SK-N-SH treated with all-trans-retinoic acid at 6 μM for 48 hours (cell line): Measurements from ENCODE around the gene PPM1B.

Experiments
- ARNTL ChIP-seq: fragments of 450-650 bp; formaldehyde crosslinking; IDR thresholded peaks from 2 replicates; pipeline ENCODE4 v1.5.0; 2020; ENCODE audit warnings: low read depth, mild to moderate bottlenecking, moderate library complexity, borderline replicate concordance
- BACH2 ChIP-seq: fragments of 250-450 bp; sonication (Bioruptor Pico); IDR thresholded peaks from 2 replicates; pipeline ENCODE4 v1.9.0; 2021; ENCODE audit warnings: mild to moderate bottlenecking, borderline replicate concordance
- GLIS3 ChIP-seq: fragments of 250-450 bp; sonication (Bioruptor Pico); IDR thresholded peaks from 2 replicates; pipeline ENCODE4 v1.5.0; 2020; ENCODE audit warnings: mild to moderate bottlenecking, moderate library complexity
- PPARA ChIP-seq: fragments of 250-450 bp; sonication (Bioruptor Pico); IDR thresholded peaks from 2 replicates; pipeline ENCODE4 v1.5.0; 2020; ENCODE audit warnings: mild to moderate bottlenecking, borderline replicate concordance
- RARB ChIP-seq: fragments of 250-450 bp; sonication (Bioruptor Pico); IDR thresholded peaks from 2 replicates; pipeline ENCODE4 v1.8.0; 2021; ENCODE audit warnings: mild to moderate bottlenecking, moderate library complexity
- TOX ChIP-seq: fragments of 250-450 bp; sonication (Bioruptor Pico); IDR thresholded peaks from 2 replicates; pipeline ENCODE4 v1.8.0; 2021; ENCODE audit warnings: mild to moderate bottlenecking, moderate library complexity, borderline replicate concordance
- ZFP30 ChIP-seq: fragments of 450-650 bp; formaldehyde crosslinking; IDR thresholded peaks from 2 replicates; pipeline ENCODE4 v1.5.0; 2022; ENCODE audit warnings: mild to moderate bottlenecking, moderate library complexity
- ZNF8 ChIP-seq: fragments of 450-650 bp; formaldehyde crosslinking; IDR thresholded peaks from 2 replicates; pipeline ENCODE4 v1.5.0; 2020; ENCODE audit warnings: mild to moderate bottlenecking, moderate library complexity
- TF ChIP-seq, protein P1 (sequence below): fragments of 250-450 bp; sonication (Bioruptor Pico); IDR thresholded peaks from 2 replicates; pipeline ENCODE4 v1.5.0; 2020; ENCODE audit warnings: mild to moderate bottlenecking, moderate library complexity
- TF ChIP-seq, protein P2 (sequence below): fragments of 250-450 bp; sonication (Bioruptor Pico); IDR thresholded peaks from 2 replicates; pipeline ENCODE4 v1.8.0; 2020; ENCODE audit warnings: mild to moderate bottlenecking, moderate library complexity, borderline replicate concordance
- TF ChIP-seq, protein P3 (sequence below): fragments of 250-450 bp; sonication (Bioruptor Pico); IDR thresholded peaks from 2 replicates; pipeline ENCODE4 v1.5.1; 2021; ENCODE audit warnings: mild to moderate bottlenecking, moderate library complexity

DNA sequence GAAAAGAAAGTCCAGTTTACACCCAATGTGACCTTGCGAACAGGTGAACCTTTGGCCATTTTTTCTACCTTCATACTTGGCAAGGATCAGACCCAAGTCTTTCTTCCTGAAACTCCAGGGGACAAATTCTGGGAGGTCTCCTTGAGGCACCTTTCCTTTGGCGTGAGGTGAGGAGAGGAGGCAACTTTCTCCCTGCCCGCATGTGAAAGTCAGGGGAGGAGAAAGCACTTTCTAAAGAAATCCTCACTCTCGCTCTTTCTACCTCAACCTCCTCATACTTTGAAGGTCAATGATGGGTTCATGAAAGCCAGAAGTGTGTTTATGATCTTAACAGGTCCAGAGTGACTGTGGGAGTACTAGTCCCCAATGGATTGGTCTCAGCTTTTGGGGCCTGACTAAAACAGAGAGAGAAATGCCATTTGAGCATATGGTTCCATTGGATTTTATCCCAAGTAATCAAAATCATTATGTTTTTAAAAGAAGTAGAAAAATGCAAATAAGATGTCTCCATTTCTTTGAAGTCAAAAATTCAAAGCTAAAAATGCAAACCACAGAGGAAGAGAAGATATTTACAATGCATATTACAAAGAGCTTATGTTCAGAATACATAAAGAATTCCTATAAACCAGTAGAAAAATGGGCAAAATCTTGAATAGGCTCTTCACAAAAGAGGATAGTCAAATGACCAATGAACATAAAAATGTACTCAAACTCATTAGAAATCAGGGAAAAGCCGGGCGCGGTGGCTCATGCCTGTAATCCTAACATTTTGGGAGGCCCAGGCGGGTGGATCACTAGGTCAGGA is 15.6 kb upstream of the PPM1B start:
- TF ChIP-seq TOX (no peak), ARNTL (CRISPR knock-in tag) (no peak), RARB (no peak), ZNF8 (CRISPR knock-in tag) (no peak), ZFP30 (CRISPR knock-in tag) (no peak), GLIS3 (CRISPR knock-in tag) (no peak), BACH2 (CRISPR knock-in tag) (no peak), PPARA (CRISPR knock-in tag) (no peak)
- TF ChIP-seq, protein P1, sequence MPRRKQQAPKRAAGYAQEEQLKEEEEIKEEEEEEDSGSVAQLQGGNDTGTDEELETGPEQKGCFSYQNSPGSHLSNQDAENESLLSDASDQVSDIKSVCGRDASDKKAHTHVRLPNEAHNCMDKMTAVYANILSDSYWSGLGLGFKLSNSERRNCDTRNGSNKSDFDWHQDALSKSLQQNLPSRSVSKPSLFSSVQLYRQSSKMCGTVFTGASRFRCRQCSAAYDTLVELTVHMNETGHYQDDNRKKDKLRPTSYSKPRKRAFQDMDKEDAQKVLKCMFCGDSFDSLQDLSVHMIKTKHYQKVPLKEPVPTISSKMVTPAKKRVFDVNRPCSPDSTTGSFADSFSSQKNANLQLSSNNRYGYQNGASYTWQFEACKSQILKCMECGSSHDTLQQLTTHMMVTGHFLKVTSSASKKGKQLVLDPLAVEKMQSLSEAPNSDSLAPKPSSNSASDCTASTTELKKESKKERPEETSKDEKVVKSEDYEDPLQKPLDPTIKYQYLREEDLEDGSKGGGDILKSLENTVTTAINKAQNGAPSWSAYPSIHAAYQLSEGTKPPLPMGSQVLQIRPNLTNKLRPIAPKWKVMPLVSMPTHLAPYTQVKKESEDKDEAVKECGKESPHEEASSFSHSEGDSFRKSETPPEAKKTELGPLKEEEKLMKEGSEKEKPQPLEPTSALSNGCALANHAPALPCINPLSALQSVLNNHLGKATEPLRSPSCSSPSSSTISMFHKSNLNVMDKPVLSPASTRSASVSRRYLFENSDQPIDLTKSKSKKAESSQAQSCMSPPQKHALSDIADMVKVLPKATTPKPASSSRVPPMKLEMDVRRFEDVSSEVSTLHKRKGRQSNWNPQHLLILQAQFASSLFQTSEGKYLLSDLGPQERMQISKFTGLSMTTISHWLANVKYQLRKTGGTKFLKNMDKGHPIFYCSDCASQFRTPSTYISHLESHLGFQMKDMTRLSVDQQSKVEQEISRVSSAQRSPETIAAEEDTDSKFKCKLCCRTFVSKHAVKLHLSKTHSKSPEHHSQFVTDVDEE (CRISPR knock-in tag): no peak
- TF ChIP-seq, protein P2, sequence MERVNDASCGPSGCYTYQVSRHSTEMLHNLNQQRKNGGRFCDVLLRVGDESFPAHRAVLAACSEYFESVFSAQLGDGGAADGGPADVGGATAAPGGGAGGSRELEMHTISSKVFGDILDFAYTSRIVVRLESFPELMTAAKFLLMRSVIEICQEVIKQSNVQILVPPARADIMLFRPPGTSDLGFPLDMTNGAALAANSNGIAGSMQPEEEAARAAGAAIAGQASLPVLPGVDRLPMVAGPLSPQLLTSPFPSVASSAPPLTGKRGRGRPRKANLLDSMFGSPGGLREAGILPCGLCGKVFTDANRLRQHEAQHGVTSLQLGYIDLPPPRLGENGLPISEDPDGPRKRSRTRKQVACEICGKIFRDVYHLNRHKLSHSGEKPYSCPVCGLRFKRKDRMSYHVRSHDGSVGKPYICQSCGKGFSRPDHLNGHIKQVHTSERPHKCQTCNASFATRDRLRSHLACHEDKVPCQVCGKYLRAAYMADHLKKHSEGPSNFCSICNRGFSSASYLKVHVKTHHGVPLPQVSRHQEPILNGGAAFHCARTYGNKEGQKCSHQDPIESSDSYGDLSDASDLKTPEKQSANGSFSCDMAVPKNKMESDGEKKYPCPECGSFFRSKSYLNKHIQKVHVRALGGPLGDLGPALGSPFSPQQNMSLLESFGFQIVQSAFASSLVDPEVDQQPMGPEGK: no peak
- TF ChIP-seq, protein P3, sequence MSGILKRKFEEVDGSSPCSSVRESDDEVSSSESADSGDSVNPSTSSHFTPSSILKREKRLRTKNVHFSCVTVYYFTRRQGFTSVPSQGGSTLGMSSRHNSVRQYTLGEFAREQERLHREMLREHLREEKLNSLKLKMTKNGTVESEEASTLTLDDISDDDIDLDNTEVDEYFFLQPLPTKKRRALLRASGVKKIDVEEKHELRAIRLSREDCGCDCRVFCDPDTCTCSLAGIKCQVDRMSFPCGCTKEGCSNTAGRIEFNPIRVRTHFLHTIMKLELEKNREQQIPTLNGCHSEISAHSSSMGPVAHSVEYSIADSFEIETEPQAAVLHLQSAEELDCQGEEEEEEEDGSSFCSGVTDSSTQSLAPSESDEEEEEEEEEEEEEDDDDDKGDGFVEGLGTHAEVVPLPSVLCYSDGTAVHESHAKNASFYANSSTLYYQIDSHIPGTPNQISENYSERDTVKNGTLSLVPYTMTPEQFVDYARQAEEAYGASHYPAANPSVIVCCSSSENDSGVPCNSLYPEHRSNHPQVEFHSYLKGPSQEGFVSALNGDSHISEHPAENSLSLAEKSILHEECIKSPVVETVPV (CRISPR knock-in tag): no peak
